Sigmoid colon (tissue), 3 donors: ENCODE measurements around the gene NTRK3.

Source experiments
- CTCF ChIP-seq, 4 experiments: fragments of 450-650 bp in 3 of 4; fragments of 200-600 bp in 1 of 4; IDR thresholded peaks; one replicate each; pipeline ENCODE4 v1.5.1; 2016 to 2019; ENCODE audit warnings: antibody characterized with exemption in 4 of 4, mild to moderate bottlenecking in 3 of 4, moderate library complexity in 2 of 4
- POLR2A ChIP-seq, 2 donors: fragments of 450-650 bp; IDR thresholded peaks; one replicate each; pipeline ENCODE4 v1.6.1; 2016; ENCODE audit warnings: antibody characterized with exemption in 2 of 2, mild to moderate bottlenecking in 2 of 2, moderate library complexity in 2 of 2

GRCh38 chr15:88275804-88276203 lies 19.3 kb upstream of the NTRK3 start:
- TF ChIP-seq CTCF (IDR thresholded peaks at IDR 0.05) (no peak), POLR2A (IDR thresholded peaks at IDR 0.05) (no peak)
